KMS-11 (cell line): ENCODE data around the gene NTN5.

Experiments
- H2AFZ ChIP-seq: fragments of 200-600 bp; sonication (generic); 2 replicates; pipeline ENCODE4 v1.6.1; 2016; ENCODE audit warnings: antibody characterized with exemption, mixed run types, low read depth
- H3K27ac ChIP-seq: fragments of 200-600 bp; sonication (generic); 2 replicates; pipeline ENCODE4 v1.6.1; 2016; ENCODE audit warnings: mild to moderate bottlenecking, mixed run types
- H3K27me3 ChIP-seq: fragments of 200-600 bp; sonication (generic); 2 replicates; pipeline ENCODE4 v1.6.1; 2017; ENCODE audit warnings: mild to moderate bottlenecking, low read depth, mixed run types, moderate library complexity; ENCODE audit not compliant: insufficient read depth
- H3K36me3 ChIP-seq: fragments of 200-600 bp; sonication (generic); 2 replicates; pipeline ENCODE4 v1.6.1; 2017; ENCODE audit warnings: mild to moderate bottlenecking, mixed run types; ENCODE audit not compliant: insufficient read depth
- H3K4me1 ChIP-seq: fragments of 200-600 bp; sonication (generic); 2 replicates; pipeline ENCODE4 v1.6.1; 2016; ENCODE audit warnings: mild to moderate bottlenecking, low read depth, mixed run types; ENCODE audit not compliant: poor library complexity, severe bottlenecking
- H3K4me2 ChIP-seq: fragments of 200-600 bp; sonication (generic); 2 replicates; pipeline ENCODE4 v1.7.0; 2016; ENCODE audit warnings: mild to moderate bottlenecking, mixed run types
- H3K4me3 ChIP-seq: fragments of 200-600 bp; sonication (generic); IDR thresholded peaks from 2 replicates; pipeline ENCODE4 v1.6.1; 2017; ENCODE audit warnings: low read depth, low read length, mixed read lengths; ENCODE audit not compliant: insufficient read depth
- H3K79me2 ChIP-seq: fragments of 200-600 bp; sonication (generic); 2 replicates; pipeline ENCODE4 v1.6.1; 2016; ENCODE audit warnings: low read depth, mixed run types; ENCODE audit not compliant: insufficient read depth
- H3K9ac ChIP-seq: fragments of 200-600 bp; sonication (generic); 2 replicates; pipeline ENCODE4 v1.6.1; 2016; ENCODE audit warnings: mild to moderate bottlenecking, mixed run types
- H4K20me1 ChIP-seq: fragments of 200-600 bp; sonication (generic); 2 replicates; pipeline ENCODE4 v1.6.1; 2016; ENCODE audit warnings: mild to moderate bottlenecking, mixed run types; ENCODE audit not compliant: insufficient read depth
- TF ChIP-seq, protein P1 (sequence below): fragments of 200-600 bp; sonication (generic); conservative IDR thresholded peaks from 2 replicates; pipeline ENCODE4 v1.6.1; 2017; ENCODE audit warnings: low read depth, mild to moderate bottlenecking, antibody characterized with exemption, low read length, moderate library complexity, mixed read lengths

NTN5 gene

GRCh38 chr19:48670699-48671445, 1.9 kb downstream of the NTN5 start:
- TF ChIP-seq, protein P1, sequence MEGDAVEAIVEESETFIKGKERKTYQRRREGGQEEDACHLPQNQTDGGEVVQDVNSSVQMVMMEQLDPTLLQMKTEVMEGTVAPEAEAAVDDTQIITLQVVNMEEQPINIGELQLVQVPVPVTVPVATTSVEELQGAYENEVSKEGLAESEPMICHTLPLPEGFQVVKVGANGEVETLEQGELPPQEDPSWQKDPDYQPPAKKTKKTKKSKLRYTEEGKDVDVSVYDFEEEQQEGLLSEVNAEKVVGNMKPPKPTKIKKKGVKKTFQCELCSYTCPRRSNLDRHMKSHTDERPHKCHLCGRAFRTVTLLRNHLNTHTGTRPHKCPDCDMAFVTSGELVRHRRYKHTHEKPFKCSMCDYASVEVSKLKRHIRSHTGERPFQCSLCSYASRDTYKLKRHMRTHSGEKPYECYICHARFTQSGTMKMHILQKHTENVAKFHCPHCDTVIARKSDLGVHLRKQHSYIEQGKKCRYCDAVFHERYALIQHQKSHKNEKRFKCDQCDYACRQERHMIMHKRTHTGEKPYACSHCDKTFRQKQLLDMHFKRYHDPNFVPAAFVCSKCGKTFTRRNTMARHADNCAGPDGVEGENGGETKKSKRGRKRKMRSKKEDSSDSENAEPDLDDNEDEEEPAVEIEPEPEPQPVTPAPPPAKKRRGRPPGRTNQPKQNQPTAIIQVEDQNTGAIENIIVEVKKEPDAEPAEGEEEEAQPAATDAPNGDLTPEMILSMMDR, result no peak
- Histone ChIP-seq H3K27ac (no peak overlapping the region), H2AFZ (no peak overlapping the region), H3K79me2 (no peaks in the 10 kb centered on the region), H3K36me3 (no peaks in the 10 kb centered on the region), H3K27me3 (peaks cover under 1% of the 10 kb centered on the region; the same call in 1 of the 2 replicates), H3K4me2 (no peak overlapping the region), H3K4me1 (peaks cover 5% of the 10 kb centered on the region), H3K4me3 (no peak overlapping the region), H4K20me1 (no peaks in the 10 kb centered on the region), H3K9ac (no peak overlapping the region)

DNA sequence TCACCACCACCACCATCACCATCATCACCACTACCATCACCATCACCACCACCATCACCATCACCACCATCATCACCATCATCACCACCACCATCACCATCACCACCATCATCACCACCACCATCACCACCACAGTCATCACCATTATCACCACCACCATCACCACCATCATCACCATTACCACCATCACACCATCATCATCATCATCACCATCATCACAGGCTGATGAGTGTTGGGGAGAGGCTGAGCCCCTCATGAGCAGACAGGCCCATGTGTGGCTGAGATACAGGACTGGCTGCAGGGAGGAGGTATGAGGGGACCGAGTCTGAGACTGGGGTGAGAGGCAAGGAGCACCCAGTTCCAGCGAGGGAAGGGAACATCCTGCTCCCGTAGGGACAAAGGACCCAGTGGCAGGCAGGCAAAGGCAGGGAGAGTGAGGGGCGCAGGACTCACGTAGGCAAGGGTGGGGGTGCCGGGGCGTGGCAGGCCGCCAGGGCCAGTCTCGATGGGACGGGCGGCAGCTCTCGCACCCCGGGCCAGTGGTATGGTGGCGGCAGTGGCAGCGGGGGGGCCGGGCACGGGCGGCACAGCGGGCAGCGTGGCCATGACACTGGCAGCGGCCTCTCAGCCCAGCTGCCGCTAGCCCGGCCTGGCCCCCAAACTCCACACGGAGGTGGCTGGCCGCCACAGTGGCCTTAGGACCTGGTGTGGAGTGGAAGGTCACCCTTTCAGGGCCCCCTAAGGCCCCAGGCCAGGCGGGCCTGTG, 2.7 kb downstream of the NTN5 start:
- Histone ChIP-seq H3K4me1 (peaks cover 2% of the 10 kb centered on the region), H3K27me3 (no peaks in the 10 kb centered on the region; the same call in 1 of the 2 replicates), H3K79me2 (no peaks in the 10 kb centered on the region), H3K4me2 (no peak overlapping the region), H3K9ac (no peak overlapping the region), H3K36me3 (no peaks in the 10 kb centered on the region), H2AFZ (no peak overlapping the region), H4K20me1 (no peaks in the 10 kb centered on the region), H3K27ac (no peak overlapping the region), H3K4me3 (no peak overlapping the region)
- TF ChIP-seq, protein P1, result no peak

DNA sequence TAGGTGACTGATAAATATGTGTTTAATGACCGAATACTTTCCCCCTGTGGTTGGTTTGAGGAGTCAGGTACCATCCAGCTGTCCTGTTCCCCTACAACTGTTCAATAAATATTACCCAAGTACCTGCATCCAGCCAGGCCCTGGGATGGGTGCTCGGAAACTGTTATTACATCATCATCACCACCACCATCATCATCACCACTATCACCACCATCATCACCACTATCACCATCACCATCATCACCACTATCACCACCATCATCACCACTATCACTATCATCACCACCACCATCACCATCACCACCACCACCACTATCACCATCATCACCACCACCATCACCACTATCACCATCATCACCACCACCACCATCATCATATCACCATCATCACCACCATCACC, 4.1 kb downstream of the NTN5 start:
- TF ChIP-seq, protein P1, result no peak
- Histone ChIP-seq H2AFZ (no peak overlapping the region), H3K4me2 (no peak overlapping the region), H3K36me3 (no peaks in the 10 kb centered on the region), H4K20me1 (no peaks in the 10 kb centered on the region), H3K27ac (no peak overlapping the region), H3K27me3 (no peaks in the 10 kb centered on the region; the same call in 1 of the 2 replicates), H3K4me1 (no peaks in the 10 kb centered on the region), H3K4me3 (no peak overlapping the region), H3K79me2 (no peaks in the 10 kb centered on the region), H3K9ac (no peak overlapping the region)

DNA sequence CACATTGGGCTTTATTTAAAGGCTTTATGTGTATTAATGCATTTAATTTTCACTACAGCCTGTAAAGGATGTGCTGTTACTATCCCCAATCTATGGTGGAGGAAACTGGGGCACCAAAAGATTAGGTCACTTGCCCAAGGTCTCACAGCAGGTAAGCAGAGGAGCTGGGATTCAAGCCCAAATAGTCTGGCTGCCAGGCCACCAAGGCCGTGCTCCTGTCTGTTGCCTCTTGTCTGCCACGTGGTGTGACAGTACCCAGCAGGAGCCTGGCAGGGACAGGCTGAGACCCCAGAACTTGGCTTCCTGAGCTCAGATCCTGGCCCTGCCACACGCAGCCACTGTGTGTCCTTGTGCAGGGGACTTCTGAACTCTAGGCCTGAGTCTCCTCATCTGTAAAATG, 4.5 kb downstream of the NTN5 start:
- peaks cover 2% of the 10 kb centered on the region; the same call in 1 of the 2 replicates for H3K27me3 ChIP-seq
- H3K79me2 ChIP-seq, result no peaks in the 10 kb centered on the region
- H3K27ac ChIP-seq, result no peak overlapping the region
- H3K4me3 ChIP-seq, result no peak overlapping the region
- H3K4me2 ChIP-seq, result no peak overlapping the region
- H2AFZ ChIP-seq, result no peak overlapping the region
- TF ChIP-seq, protein P1, result no peak
- H3K9ac ChIP-seq, result no peak overlapping the region
- no peaks in the 10 kb centered on the region for H3K36me3 ChIP-seq
- H3K4me1 ChIP-seq, result no peaks in the 10 kb centered on the region
- no peaks in the 10 kb centered on the region for H4K20me1 ChIP-seq
